IMR-90 (cell line): ENCODE data around the gene FAM131B. TPM values are rescaled to one million over a fixed set of nuclear protein-coding genes. Genes with fewer than 3 reads are reported as not detected.

ENCODE experiments used
- ATAC-seq: fragments of 200-7000 bp; cut with Tn5 transposase; 2 replicates; pipeline ENCODE4 v1.9.1; 2020; ENCODE audit warnings: low read depth, mild to moderate bottlenecking, moderate library complexity
- Bru-seq: library from RNA; stranded (reverse); fragments of 400-500 nt; gene quantifications from one replicate; lab custom pipeline; 2021; lab: Mats Ljungman, UMichigan
- BruChase-seq, 2 experiments: library from RNA; stranded (reverse); fragments of 400-500 nt; gene quantifications; one replicate each; lab custom pipeline; 2021; lab: Mats Ljungman, UMichigan
- BruUV-seq: library from RNA; stranded (reverse); fragments of 400-500 nt; replicated peaks from 2 replicates; lab custom pipeline; 2021; lab: Mats Ljungman, UMichigan
- CTCF ChIA-PET: fragments of 300-600 bp; formaldehyde crosslinking; extraction: SDS; loops from one replicate; lab custom pipeline; 2021; ENCODE audit warnings: antibody characterized with exemption; lab: Yijun Ruan, JAX
- POLR2A ChIA-PET: fragments of 300-600 bp; sonication (Branson Sonifier 250); formaldehyde crosslinking; loops from one replicate; lab custom pipeline; 2022; ENCODE audit warnings: antibody characterized with exemption; ENCODE audit not compliant: unreplicated experiment; lab: Charles Lee
- DNase-seq: peaks from one replicate; pipeline ENCODE4 v3.0.0; 2013
- H2AFZ ChIP-seq: replicated peaks from 2 replicates; pipeline ENCODE3; 2013; ENCODE audit warnings: low read length, mild to moderate bottlenecking; ENCODE audit not compliant: poor library complexity
- H2AK5ac ChIP-seq: 2 replicates; pipeline ENCODE4 v1.6.1; 2013; ENCODE audit warnings: low read depth, low read length, inconsistent platforms
- H2AK9ac ChIP-seq: replicated peaks from 2 replicates; pipeline ENCODE3; 2013; ENCODE audit warnings: mild to moderate bottlenecking, low read depth, low read length, moderate library complexity; ENCODE audit not compliant: poor library complexity
- H2BK120ac ChIP-seq: 2 replicates; pipeline ENCODE4 v1.6.1; 2013; ENCODE audit warnings: low read depth, low read length, inconsistent platforms
- H2BK15ac ChIP-seq: 3 replicates; pipeline ENCODE4 v1.6.1; 2013; ENCODE audit warnings: low read depth, low read length, inconsistent platforms
- H2BK20ac ChIP-seq: 2 replicates; pipeline ENCODE4 v1.6.1; 2013; ENCODE audit warnings: low read depth, mild to moderate bottlenecking, inconsistent platforms, low read length, moderate library complexity
- H2BK5ac ChIP-seq: 2 replicates; pipeline ENCODE4 v1.6.1; 2013; ENCODE audit warnings: mild to moderate bottlenecking, low read depth, low read length, inconsistent platforms; ENCODE audit not compliant: poor library complexity, severe bottlenecking
- H3K14ac ChIP-seq: replicated peaks from 2 replicates; pipeline ENCODE4 v1.6.1; 2013; ENCODE audit warnings: low read depth, low read length, inconsistent platforms
- H3K18ac ChIP-seq: 2 replicates; pipeline ENCODE4 v1.6.1; 2013; ENCODE audit warnings: low read depth, low read length, control low read depth
- H3K23ac ChIP-seq: 2 replicates; pipeline ENCODE4 v1.6.1; 2013; ENCODE audit warnings: low read depth, low read length, inconsistent platforms
- H3K27ac ChIP-seq: 2 replicates; pipeline ENCODE4 v1.5.1; 2013; ENCODE audit warnings: mild to moderate bottlenecking, control low read depth, low read length; ENCODE audit not compliant: insufficient read depth
- H3K27me3 ChIP-seq: 2 replicates; pipeline ENCODE4 v1.6.1; 2013; ENCODE audit warnings: low read length; ENCODE audit not compliant: control insufficient read depth, insufficient read depth
- H3K36me3 ChIP-seq: 2 replicates; pipeline ENCODE4 v1.6.1; 2013; ENCODE audit warnings: low read length, mixed read lengths; ENCODE audit not compliant: control insufficient read depth, insufficient read depth
- H3K4ac ChIP-seq: 2 replicates; pipeline ENCODE4 v1.6.1; 2013; ENCODE audit warnings: low read depth, low read length, inconsistent platforms
- H3K4me1 ChIP-seq: 2 replicates; pipeline ENCODE4 v1.6.1; 2013; ENCODE audit warnings: low read length, mixed read lengths; ENCODE audit not compliant: control insufficient read depth, insufficient read depth
- H3K4me2 ChIP-seq: 2 replicates; pipeline ENCODE4 v1.6.1; 2013; ENCODE audit warnings: low read depth, mild to moderate bottlenecking, control low read depth, low read length, moderate library complexity
- H3K4me3 ChIP-seq: 2 replicates; pipeline ENCODE4 v1.5.1; 2013; ENCODE audit warnings: low read depth, mild to moderate bottlenecking, control low read depth, low read length, moderate library complexity; ENCODE audit not compliant: insufficient read depth
- H3K56ac ChIP-seq: 2 replicates; pipeline ENCODE4 v1.6.1; 2013; ENCODE audit warnings: low read length, inconsistent platforms; ENCODE audit not compliant: insufficient read depth; ENCODE audit errors: extremely low read depth
- H3K79me1 ChIP-seq, 2 experiments: 2 replicates each; pipeline ENCODE4 v1.6.1; 2013; ENCODE audit warnings: low read length in 2 of 2, inconsistent platforms in 1 of 2, low read depth in 1 of 2
- H3K9ac ChIP-seq: 2 replicates; pipeline ENCODE4 v1.6.1; 2013; ENCODE audit warnings: low read depth, low read length, control low read depth
- H3K9me1 ChIP-seq: 2 replicates; pipeline ENCODE4 v1.6.1; 2013; ENCODE audit warnings: low read length, inconsistent platforms; ENCODE audit not compliant: insufficient read depth
- H3K9me3 ChIP-seq: 2 replicates; pipeline ENCODE4 v1.6.1; 2013; ENCODE audit warnings: low read length; ENCODE audit not compliant: control insufficient read depth, insufficient read depth
- H4K20me1 ChIP-seq: 2 replicates; pipeline ENCODE4 v1.6.1; 2013; ENCODE audit warnings: low read length, inconsistent platforms; ENCODE audit not compliant: insufficient read depth
- H4K5ac ChIP-seq: 2 replicates; pipeline ENCODE4 v1.6.1; 2013; ENCODE audit warnings: mild to moderate bottlenecking, low read depth, low read length, control low read depth
- H4K8ac ChIP-seq, 2 experiments: 2 replicates each; pipeline ENCODE4 v1.6.1; 2013; ENCODE audit warnings: low read depth in 2 of 2, low read length in 2 of 2, control low read depth in 1 of 2, inconsistent platforms in 1 of 2
- H4K91ac ChIP-seq: 2 replicates; pipeline ENCODE4 v1.6.1; 2013; ENCODE audit warnings: low read depth, low read length, inconsistent platforms; ENCODE audit not compliant: insufficient read depth
- BHLHE40 ChIP-seq: fragments of 150-350 bp; IDR thresholded peaks from 2 replicates; pipeline ENCODE4 v1.6.1; 2016; ENCODE audit warnings: mild to moderate bottlenecking, low read depth, low read length
- CEBPB ChIP-seq: IDR thresholded peaks from 2 replicates; pipeline ENCODE4 v1.6.1; 2012; ENCODE audit warnings: low read depth, low read length, improper control_type of control experiment
- CHD1 ChIP-seq: IDR thresholded peaks from 2 replicates; pipeline ENCODE4 v1.6.1; 2012; ENCODE audit warnings: low read depth, low read length, improper control_type of control experiment
- CTCF ChIP-seq: conservative IDR thresholded peaks from 2 replicates; pipeline ENCODE4 v1.5.1; 2012; ENCODE audit warnings: mild to moderate bottlenecking, low read depth, low read length, improper control_type of control experiment
- ELK1 ChIP-seq: fragments of 150-350 bp; IDR thresholded peaks from 2 replicates; pipeline ENCODE4 v1.6.1; 2016; ENCODE audit warnings: low read depth, mild to moderate bottlenecking, low read length, moderate library complexity, borderline replicate concordance
- FOS ChIP-seq: fragments of 150-350 bp; IDR thresholded peaks from 2 replicates; pipeline ENCODE4 v1.6.1; 2016; ENCODE audit warnings: low read depth, low read length
- MAFK ChIP-seq: IDR thresholded peaks from 2 replicates; pipeline ENCODE4 v1.6.1; 2012; ENCODE audit warnings: low read depth, low read length, improper control_type of control experiment
- MAZ ChIP-seq: IDR thresholded peaks from 2 replicates; pipeline ENCODE4 v1.6.1; 2012; ENCODE audit warnings: low read depth, mild to moderate bottlenecking, low read length, improper control_type of control experiment, moderate library complexity, borderline replicate concordance
- MXI1 ChIP-seq: IDR thresholded peaks from 2 replicates; pipeline ENCODE4 v1.6.1; 2012; ENCODE audit warnings: low read depth, mild to moderate bottlenecking, low read length, moderate library complexity, borderline replicate concordance
- POLR2A ChIP-seq: IDR thresholded peaks from 2 replicates; pipeline ENCODE4 v1.6.1; 2012; ENCODE audit warnings: mild to moderate bottlenecking, low read depth, low read length
- RAD21 ChIP-seq: IDR thresholded peaks from 2 replicates; pipeline ENCODE4 v1.6.1; 2012; ENCODE audit warnings: low read length, improper control_type of control experiment
- RCOR1 ChIP-seq: IDR thresholded peaks from 2 replicates; pipeline ENCODE4 v1.6.1; 2012; ENCODE audit warnings: mild to moderate bottlenecking, low read length, improper control_type of control experiment; ENCODE audit not compliant: insufficient replicate concordance
- RFX5 ChIP-seq: IDR thresholded peaks from 2 replicates; pipeline ENCODE4 v1.8.0; 2012; ENCODE audit warnings: low read depth, mild to moderate bottlenecking, low read length, moderate library complexity
- WGBS, 2 experiments: methylation state at CpG; one replicate each; pipeline versions ENCODE4 v1.1.5 to v1.1.7; 2013; ENCODE audit warnings: missing lambda C conversion rate in 2 of 2; ENCODE audit not compliant: insufficient read length in 1 of 2; ENCODE audit errors: extremely low coverage in 2 of 2; 5-methylcytosine and 5-hydroxymethylcytosine counted together
- dilution Hi-C: fragments of 300-500 bp; cut with HindIII; formaldehyde crosslinking; loops from one replicate; pipeline ENCODE4 v1.14.3; 2018; ENCODE audit warnings: low sequenced_read_pairs; ENCODE audit not compliant: unreplicated experiment
- in situ Hi-C: fragments of 300-500 bp; cut with MboI; formaldehyde crosslinking; loops from 3 replicates; pipeline ENCODE4 v1.14.3; 2019; ENCODE audit warnings: low sequenced_read_pairs, inconsistent platforms, mixed read lengths
- intact Hi-C: fragments of 100-400 bp; cut with micrococcal nuclease; formaldehyde crosslinking; loops from 2 replicates; pipeline ENCODE4 v1.10.0; 2022
- long read RNA-seq: library from polyadenylated mRNA; unstranded; transcript quantifications from one replicate; pipeline ENCODE4 v2.0.0, GENCODE V29; 2021; ENCODE audit not compliant: unreplicated experiment
- polyA plus RNA-seq, 3 experiments: library from polyadenylated mRNA; depleted of rRNA; stranded (reverse); fragments of >200 nt; gene quantifications; 2 replicates each; pipeline ENCODE4 v1.2.3, GENCODE V29; 2012; ENCODE audit warnings: low replicate concordance in 1 of 3
- total RNA-seq: library from RNA; depleted of rRNA; stranded (reverse); fragments of >200 nt; gene quantifications from 2 replicates; pipeline ENCODE4 v1.2.3, GENCODE V29; 2012; rRNA removed

Gene FAM131B
- total RNA-seq (2.5 and 3.4 TPM in 2 replicates), polyA plus RNA-seq (2012; rRNA removed) (3.7 and 4.3 TPM in 2 replicates), Bru-seq, nascent RNA (percentile 32 among the genes with signal in this experiment), BruChase-seq, experiment 1, labeled RNA remaining after a 6-hour chase (percentile 48 among the genes with signal in this experiment), BruChase-seq, experiment 2, labeled RNA remaining after a 2-hour chase (percentile 42 among the genes with signal in this experiment)
- 2.4 and 3.9 TPM in 2 replicates for polyA plus RNA-seq (2012; cell fraction: cytosol; rRNA removed)
- 4.2 and 4.6 TPM in 2 replicates for polyA plus RNA-seq (2012; cell fraction: nucleus; rRNA removed; ENCODE audit: low replicate concordance)
- long read RNA-seq, full-length matches to known transcripts: 1 of 7 reads
- long read RNA-seq, partial matches to known transcripts: 1 of 7 reads
- long read RNA-seq, other reads (novel, unspliced or antisense): 5 of 7 reads

GRCh38 chr7:143362131-143363015, at the start of gene FAM131B:
TSS of gene FAM131B (minus strand) at chr7:143362713. CDS start at chr7:143362603, 110 bp downstream.
- CTCF ChIA-PET: interaction anchor here (0.6 kb wide), 1 partner anchor 18 kb away, joined by 5 read pairs; no protein-coding TSS in a partner anchor
- POLR2A ChIA-PET: no interaction called here
- intact Hi-C loops: no loop called here
- TF ChIP-seq MAFK (no peak), FOS (no peak), BHLHE40 (no peak), RAD21 (no peak), RCOR1 (no peak), CHD1 (no peak), MXI1 (no peak), RFX5 (no peak), POLR2A (no peak), CTCF (no peak), MAZ (no peak; the same call in 1 of the 2 replicates), CEBPB (no peak), ELK1 (no peak)

More at GRCh38 chr7:143362131-143363015, at the start of gene FAM131B:
- 0% methylated on average over 17 of the region's 112 CpGs; no CpG with 5 or more reads in 1 of the 2 experiments for WGBS, 2 experiments
- Histone ChIP-seq H3K27ac (no peak within 1 kb of the TSS; the same call in 1 of the 2 replicates), H3K9me3 (no peaks in the 10 kb centered on the region), H3K18ac (no peak within 1 kb of the TSS), H2BK120ac (no peak within 1 kb of the TSS), H3K14ac (no peak within 1 kb of the TSS), H3K4me3 (peak within 1 kb of the TSS; percentile 84), H2AFZ (peak within 1 kb of the TSS; percentile 88), H3K23ac (peak within 1 kb of the TSS; percentile 71; the same call in 1 of the 2 replicates), H2AK9ac (peak within 1 kb of the TSS; percentile 68), H4K20me1 (no peaks in the 10 kb centered on the region), H3K56ac (no peak within 1 kb of the TSS), H2BK20ac (no peak within 1 kb of the TSS), H3K4ac (no peak within 1 kb of the TSS), H2BK5ac (no peak within 1 kb of the TSS), H3K79me1 (no peaks in the 10 kb centered on the region), H4K5ac (no peak within 1 kb of the TSS), H3K4me1 (no peaks in the 10 kb centered on the region), H3K27me3 (peaks cover 40% of the 10 kb centered on the region), H3K4me2 (peak within 1 kb of the TSS; percentile 90), H4K91ac (no peak within 1 kb of the TSS; the same call in 1 of the 2 replicates), H2BK15ac (no peak within 1 kb of the TSS), H2AK5ac (no peak within 1 kb of the TSS), H3K9me1 (no peaks in the 10 kb centered on the region), H3K9ac (peak within 1 kb of the TSS; percentile 58), H4K8ac (no peak within 1 kb of the TSS), H3K36me3 (peaks cover 2% of the 10 kb centered on the region; the same call in 1 of the 2 replicates)
- DNase-seq (no peak), ATAC-seq (peak; percentile 76)
- dilution Hi-C loops: no loop called here
- in situ Hi-C loops: no loop called here
- no TSS peak for BruUV-seq
